ENCODE results near the gene CDK5RAP3.
A peak's percentile ranks its signal among the peaks of the same experiment; 100 is the strongest.
"Not testable (repeated sequence)": the region's sequence is repeated elsewhere in the genome, so short reads cannot be mapped to it uniquely, and the experiment has no call there.

CDK5RAP3 gene

GRCh38 chr17:47996201-47996600, 25.3 kb downstream of the CDK5RAP3 start:
- TF ChIP-seq, protein P1, sequence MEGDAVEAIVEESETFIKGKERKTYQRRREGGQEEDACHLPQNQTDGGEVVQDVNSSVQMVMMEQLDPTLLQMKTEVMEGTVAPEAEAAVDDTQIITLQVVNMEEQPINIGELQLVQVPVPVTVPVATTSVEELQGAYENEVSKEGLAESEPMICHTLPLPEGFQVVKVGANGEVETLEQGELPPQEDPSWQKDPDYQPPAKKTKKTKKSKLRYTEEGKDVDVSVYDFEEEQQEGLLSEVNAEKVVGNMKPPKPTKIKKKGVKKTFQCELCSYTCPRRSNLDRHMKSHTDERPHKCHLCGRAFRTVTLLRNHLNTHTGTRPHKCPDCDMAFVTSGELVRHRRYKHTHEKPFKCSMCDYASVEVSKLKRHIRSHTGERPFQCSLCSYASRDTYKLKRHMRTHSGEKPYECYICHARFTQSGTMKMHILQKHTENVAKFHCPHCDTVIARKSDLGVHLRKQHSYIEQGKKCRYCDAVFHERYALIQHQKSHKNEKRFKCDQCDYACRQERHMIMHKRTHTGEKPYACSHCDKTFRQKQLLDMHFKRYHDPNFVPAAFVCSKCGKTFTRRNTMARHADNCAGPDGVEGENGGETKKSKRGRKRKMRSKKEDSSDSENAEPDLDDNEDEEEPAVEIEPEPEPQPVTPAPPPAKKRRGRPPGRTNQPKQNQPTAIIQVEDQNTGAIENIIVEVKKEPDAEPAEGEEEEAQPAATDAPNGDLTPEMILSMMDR (IDR thresholded peaks at IDR 0.05; ENCODE audit: insufficient read depth, low read depth, low read length, missing control alignments): no peak
- H3K4me3 ChIP-seq (ENCODE audit: low read depth, low read length): no peak overlapping the region
- no peak for DNase-seq (ENCODE audit: low read depth)

- DNase-seq (ENCODE audit: low read depth): no peak
- H3K4me3 ChIP-seq (ENCODE audit: low read depth, low read length): no peak overlapping the region
Observed at GRCh38 chr17:47997586-47997985, 26.7 kb downstream of the CDK5RAP3 start.

DNA sequence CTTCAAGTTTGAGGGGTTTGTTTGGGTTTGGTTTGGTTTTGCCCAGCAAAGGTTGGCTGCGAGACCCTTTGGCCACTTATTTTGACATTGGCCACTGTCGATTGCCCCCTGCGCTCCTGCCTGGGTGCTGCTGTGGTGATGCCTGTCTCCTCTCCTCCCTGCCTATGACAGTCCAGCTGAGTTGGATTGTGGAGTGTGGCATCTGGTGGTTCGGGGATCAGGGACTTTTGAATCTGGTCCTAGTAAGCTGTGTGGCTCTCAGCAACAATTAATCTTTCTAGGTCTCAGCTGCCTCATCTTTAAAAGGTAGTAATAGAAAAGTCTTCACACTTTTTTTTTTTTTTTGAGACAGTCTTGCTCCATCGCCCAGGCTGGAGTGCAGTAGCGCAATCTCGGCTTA, 27.1 kb downstream of the CDK5RAP3 start:
- no peak for DNase-seq (ENCODE audit: low read depth)
- no peak overlapping the region for H3K4me3 ChIP-seq (ENCODE audit: low read depth, low read length)
- TF ChIP-seq, protein P1 (IDR thresholded peaks at IDR 0.05; ENCODE audit: insufficient read depth, low read depth, low read length, missing control alignments): no peak

More at GRCh38 chr17:47997586-47997985, 26.7 kb downstream of the CDK5RAP3 start:
- TF ChIP-seq, protein P1 (IDR thresholded peaks at IDR 0.05; ENCODE audit: insufficient read depth, low read depth, low read length, missing control alignments): no peak

DNA sequence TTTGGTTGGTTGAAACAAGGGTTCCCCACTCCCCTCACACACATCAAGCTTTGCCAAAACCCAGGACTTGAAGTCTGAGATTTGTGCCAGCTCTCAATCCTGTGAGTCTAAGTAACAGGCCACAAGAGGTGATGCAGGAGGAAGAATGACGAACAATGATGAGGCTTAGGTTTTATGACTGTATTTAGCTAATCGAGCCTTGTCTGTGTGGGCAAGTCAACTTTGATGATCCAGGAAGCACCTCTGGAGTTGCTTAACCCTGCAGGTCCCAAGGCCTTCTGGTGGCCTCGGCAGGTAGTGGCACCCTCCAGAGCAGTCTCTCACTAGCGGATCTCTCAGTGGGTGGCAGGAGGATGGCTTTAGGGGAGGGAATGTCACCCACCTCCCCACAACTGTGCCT, 28.7 kb downstream of the CDK5RAP3 start:
- TF ChIP-seq, protein P1 (IDR thresholded peaks at IDR 0.05; ENCODE audit: insufficient read depth, low read depth, low read length, missing control alignments): no peak
- DNase-seq (ENCODE audit: low read depth): no peak
- H3K4me3 ChIP-seq (ENCODE audit: low read depth, low read length): no peak overlapping the region

GRCh38 chr17:48001197-48001596, 30.3 kb downstream of the CDK5RAP3 start:
- no peak overlapping the region for H3K4me3 ChIP-seq (ENCODE audit: low read depth, low read length)
- no peak for DNase-seq (ENCODE audit: low read depth)
- TF ChIP-seq, protein P1 (IDR thresholded peaks at IDR 0.05; ENCODE audit: insufficient read depth, low read depth, low read length, missing control alignments): no peak

- H3K4me3 ChIP-seq (ENCODE audit: low read depth, low read length); DNase-seq (ENCODE audit: low read depth): not testable (repeated sequence)
Observed at GRCh38 chr17:48001657-48002056, 30.7 kb downstream of the CDK5RAP3 start.

GRCh38 chr17:48002266-48002915, 31.5 kb downstream of the CDK5RAP3 start:
- TF ChIP-seq, protein P1 (IDR thresholded peaks at IDR 0.05; ENCODE audit: insufficient read depth, low read depth, low read length, missing control alignments): no peak
- DNase-seq (ENCODE audit: low read depth): peak; percentile 74
- no peak overlapping the region for H3K4me3 ChIP-seq (ENCODE audit: low read depth, low read length)

Data from GM12865 (cell line).